Transverse colon (tissue), 3 donors: ENCODE data around the gene MED25.

Experiments
- POLR2A ChIP-seq: fragments of 450-650 bp; IDR thresholded peaks from one replicate; pipeline ENCODE4 v1.6.1; 2016; ENCODE audit warnings: antibody characterized with exemption, mild to moderate bottlenecking, moderate library complexity
- TF ChIP-seq, protein P1 (sequence below), 5 experiments: fragments of 200-600 bp in 3 of 5; fragments of 450-650 bp in 2 of 5; sonication (generic) in 3 of 5; IDR thresholded peaks; 1 replicate in 2 of 5; 2 replicates in 3 of 5; pipeline ENCODE4 v1.5.1; 2016 to 2017; ENCODE audit warnings: antibody characterized with exemption in 5 of 5, inconsistent platforms in 3 of 5, mild to moderate bottlenecking in 2 of 5, moderate library complexity in 1 of 5

DNA sequence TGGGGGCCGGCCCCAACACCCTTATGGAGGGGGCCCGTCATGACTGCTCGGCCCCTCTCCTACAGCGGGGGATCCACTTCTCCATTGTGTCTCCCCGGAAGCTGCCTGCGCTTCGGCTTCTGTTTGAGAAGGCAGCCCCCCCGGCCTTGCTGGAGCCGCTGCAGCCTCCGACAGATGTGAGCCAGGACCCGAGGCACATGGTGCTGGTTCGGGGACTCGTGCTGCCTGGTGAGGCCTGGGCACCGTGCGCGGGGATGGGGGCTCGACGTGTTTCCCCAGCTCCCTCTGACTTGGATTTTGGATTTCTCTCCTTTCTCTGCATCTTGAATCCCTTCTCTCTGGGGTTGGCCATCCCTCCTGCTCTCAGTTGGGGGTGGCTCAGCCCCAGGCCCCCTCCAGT lies 11.6 kb downstream of the MED25 start:
- TF ChIP-seq, protein P1, sequence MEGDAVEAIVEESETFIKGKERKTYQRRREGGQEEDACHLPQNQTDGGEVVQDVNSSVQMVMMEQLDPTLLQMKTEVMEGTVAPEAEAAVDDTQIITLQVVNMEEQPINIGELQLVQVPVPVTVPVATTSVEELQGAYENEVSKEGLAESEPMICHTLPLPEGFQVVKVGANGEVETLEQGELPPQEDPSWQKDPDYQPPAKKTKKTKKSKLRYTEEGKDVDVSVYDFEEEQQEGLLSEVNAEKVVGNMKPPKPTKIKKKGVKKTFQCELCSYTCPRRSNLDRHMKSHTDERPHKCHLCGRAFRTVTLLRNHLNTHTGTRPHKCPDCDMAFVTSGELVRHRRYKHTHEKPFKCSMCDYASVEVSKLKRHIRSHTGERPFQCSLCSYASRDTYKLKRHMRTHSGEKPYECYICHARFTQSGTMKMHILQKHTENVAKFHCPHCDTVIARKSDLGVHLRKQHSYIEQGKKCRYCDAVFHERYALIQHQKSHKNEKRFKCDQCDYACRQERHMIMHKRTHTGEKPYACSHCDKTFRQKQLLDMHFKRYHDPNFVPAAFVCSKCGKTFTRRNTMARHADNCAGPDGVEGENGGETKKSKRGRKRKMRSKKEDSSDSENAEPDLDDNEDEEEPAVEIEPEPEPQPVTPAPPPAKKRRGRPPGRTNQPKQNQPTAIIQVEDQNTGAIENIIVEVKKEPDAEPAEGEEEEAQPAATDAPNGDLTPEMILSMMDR (IDR thresholded peaks at IDR 0.05): no peak
- TF ChIP-seq POLR2A: no peak
